ENCODE measurements around the gene EIPR1.

EIPR1 gene

GRCh38 chr2:3147651-3148530 lies 229.7 kb downstream of the EIPR1 start:
- POLR2A ChIA-PET, result no interaction called here
- no peak for DNase-seq (ENCODE audit: extremely low spot score)

GRCh38 chr2:3146772-3147650 lies 230.6 kb downstream of the EIPR1 start:
- DNase-seq (ENCODE audit: extremely low spot score), result no peak
- ChIA-PET CTCF (no interaction called here), POLR2A (no interaction called here)
- no peak for TF ChIP-seq CTCF (IDR thresholded peaks at IDR 0.05; ENCODE audit: control extremely low read depth, extremely low read depth, low read depth, missing control alignments)

More at GRCh38 chr2:3147651-3148530, 229.7 kb downstream of the EIPR1 start:
- no peak for TF ChIP-seq CTCF (IDR thresholded peaks at IDR 0.05; ENCODE audit: control extremely low read depth, extremely low read depth, low read depth, missing control alignments)
- CTCF ChIA-PET, result no interaction called here

- no peak for DNase-seq (ENCODE audit: extremely low spot score)
- ChIA-PET CTCF (no interaction called here), POLR2A (no interaction called here)
- no peak for TF ChIP-seq CTCF (IDR thresholded peaks at IDR 0.05; ENCODE audit: control extremely low read depth, extremely low read depth, low read depth, missing control alignments)
These were observed 231.4 kb downstream of the EIPR1 start for GRCh38 chr2:3146175-3146574.

- ChIA-PET CTCF (no interaction called here), POLR2A (no interaction called here)
- no peak for DNase-seq (ENCODE audit: extremely low spot score)
- no peak for TF ChIP-seq CTCF (IDR thresholded peaks at IDR 0.05; ENCODE audit: control extremely low read depth, extremely low read depth, low read depth, missing control alignments)
These were observed 232.1 kb downstream of the EIPR1 start for GRCh38 chr2:3145471-3146021.

GRCh38 chr2:3144856-3145255 lies 232.8 kb downstream of the EIPR1 start:
- ChIA-PET POLR2A (no interaction called here), CTCF (interaction anchor here (0.8 kb wide), 1 partner anchor 15 kb away, joined by 3 read pairs; no protein-coding TSS in a partner anchor)
- no peak for TF ChIP-seq CTCF (IDR thresholded peaks at IDR 0.05; ENCODE audit: control extremely low read depth, extremely low read depth, low read depth, missing control alignments)
- no peak for DNase-seq (ENCODE audit: extremely low spot score)

GRCh38 chr2:3143602-3144001 lies 234.0 kb downstream of the EIPR1 start:
- no peak for DNase-seq (ENCODE audit: extremely low spot score)
- TF ChIP-seq CTCF (IDR thresholded peaks at IDR 0.05; ENCODE audit: control extremely low read depth, extremely low read depth, low read depth, missing control alignments), result no peak
- ChIA-PET CTCF (no interaction called here), POLR2A (no interaction called here)
